NCI-H2196 (cell line): ENCODE measurements around the gene NXN.
"Not testable (repeated sequence)": the region's sequence is repeated elsewhere in the genome, so short reads cannot be mapped to it uniquely, and the experiment has no call there.

Experiments
- DNase-seq: peaks from one replicate; lab custom pipeline; 2025; ENCODE audit not compliant: unreplicated experiment; lab: John Stamatoyannopoulos, UW

Gene NXN

DNA sequence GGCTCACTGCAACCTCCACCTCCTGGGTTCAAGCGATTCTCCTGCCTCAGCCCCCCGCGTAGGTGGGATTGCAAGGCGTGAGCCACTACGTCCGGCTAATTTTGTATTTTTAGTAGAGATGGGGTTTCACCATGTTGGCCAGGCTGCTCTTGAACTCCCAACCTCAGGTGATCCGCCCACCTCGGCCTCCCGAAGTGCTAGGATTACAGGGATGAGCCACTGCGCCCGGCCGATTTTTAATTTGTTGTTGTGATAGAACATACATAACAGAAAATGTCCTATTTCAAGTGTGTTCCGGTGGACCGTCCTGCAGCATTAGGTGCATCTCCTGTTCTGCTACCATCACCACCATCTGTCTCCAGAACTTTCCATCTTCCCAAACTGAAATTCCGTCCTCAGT lies 55.3 kb downstream of the NXN start:
- not testable (repeated sequence) for DNase-seq

- DNase-seq: no peak
Measured at GRCh38 chr17:923633-924032, 55.9 kb downstream of the NXN start.

DNA sequence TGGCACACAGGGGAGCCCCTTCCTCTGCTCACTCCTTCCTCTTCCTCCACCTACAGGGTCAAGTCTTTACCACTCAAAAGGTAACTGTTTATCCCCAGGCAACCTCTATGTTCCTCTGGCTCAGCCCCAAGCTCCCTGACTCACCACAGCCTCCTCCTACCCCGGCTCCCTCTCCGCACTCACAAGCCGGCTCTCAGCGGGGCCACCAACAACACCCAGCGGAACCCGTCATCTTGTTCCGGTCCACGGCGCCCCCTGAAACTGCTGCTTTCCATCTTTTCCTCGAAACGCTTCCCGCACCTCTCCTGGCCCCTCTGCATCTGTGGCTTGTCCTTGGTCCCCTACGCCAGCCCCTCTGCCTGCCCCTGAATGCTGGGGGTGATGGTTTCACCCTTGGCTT lies 58.4 kb downstream of the NXN start:
- DNase-seq: no peak

DNA sequence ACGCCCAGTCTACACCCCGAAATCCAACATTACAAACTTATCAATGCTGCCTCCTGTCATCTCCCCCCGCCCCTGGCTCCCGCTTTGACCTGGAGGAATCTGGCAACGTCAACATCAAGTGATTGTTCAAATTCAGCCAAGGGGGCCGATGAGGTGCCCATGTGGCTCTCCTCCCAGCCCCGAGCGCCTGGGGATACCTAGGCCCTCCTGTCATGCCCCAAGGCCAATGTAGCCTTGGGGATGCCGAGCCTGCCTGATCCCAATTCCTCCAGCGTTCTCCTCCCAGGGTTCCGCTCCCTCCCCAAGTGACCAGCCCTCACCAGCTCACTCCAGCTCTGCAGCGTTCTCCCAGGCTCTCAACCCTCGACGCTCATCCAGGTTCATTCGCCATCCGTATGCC lies 59.4 kb downstream of the NXN start:
- DNase-seq: no peak

- DNase-seq: no peak
Measured at GRCh38 chr17:917941-918740, 61.4 kb downstream of the NXN start.

GRCh38 chr17:917391-917811 lies 62.2 kb downstream of the NXN start:
- DNase-seq: no peak

- DNase-seq: no peak
Measured at GRCh38 chr17:916315-916714, 63.3 kb downstream of the NXN start.

DNA sequence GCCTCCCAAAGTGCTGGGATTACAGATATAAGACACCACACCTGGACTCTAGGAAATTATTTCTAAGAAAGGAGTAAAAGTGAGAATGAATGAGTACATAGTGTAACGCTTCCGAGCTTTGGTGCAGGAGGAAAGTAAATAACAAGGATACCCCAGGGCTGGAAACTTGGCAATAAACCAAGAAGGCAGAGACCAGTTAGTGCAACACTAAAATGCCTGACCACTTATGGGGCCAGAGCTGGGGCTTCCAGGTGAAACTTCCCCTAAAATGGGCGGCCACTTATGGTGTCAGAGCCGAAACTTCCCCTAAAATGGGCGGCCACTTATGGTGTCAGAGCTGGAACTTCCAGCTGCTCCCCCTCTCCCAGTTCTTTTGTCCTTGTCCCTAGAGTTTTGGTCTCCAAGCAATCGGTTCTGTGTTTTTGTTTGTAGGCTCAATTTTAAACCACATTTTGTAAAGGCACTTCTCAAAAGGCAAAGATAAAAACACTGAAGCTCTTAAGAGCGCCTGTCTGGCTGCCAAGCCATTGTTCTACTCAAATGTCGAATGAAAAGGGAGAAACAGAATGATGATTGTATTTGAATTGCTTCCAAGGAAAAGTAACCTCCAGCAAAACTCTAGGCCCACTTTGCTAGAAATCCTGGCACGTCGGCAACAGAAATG lies 63.9 kb downstream of the NXN start:
- DNase-seq: peak; percentile 28

DNA sequence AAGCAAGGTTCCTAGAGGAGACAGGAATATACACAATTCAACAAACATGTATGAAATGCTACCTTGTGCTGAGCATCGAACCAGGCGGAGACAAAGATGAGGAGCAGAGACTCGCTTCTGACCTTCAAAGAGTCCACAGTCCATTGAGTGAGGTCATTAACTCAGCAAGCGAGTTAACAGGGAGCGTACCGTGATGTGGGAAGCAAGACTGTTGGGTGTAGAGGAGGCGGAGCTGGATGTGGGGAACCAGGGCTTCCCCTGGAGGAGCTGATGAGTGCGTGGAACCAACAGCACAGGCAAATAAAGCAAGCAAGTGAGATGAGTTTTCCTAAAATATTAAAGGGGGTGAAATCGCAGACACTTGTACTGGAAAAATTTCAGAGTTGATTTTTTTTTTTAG lies 65.0 kb downstream of the NXN start:
- no peak for DNase-seq

- no peak for DNase-seq
Measured at GRCh38 chr17:913207-913606, 66.4 kb downstream of the NXN start.

GRCh38 chr17:909642-910323 lies 69.8 kb downstream of the NXN start:
- no peak for DNase-seq

- DNase-seq: no peak
Measured at GRCh38 chr17:907725-908124, 71.9 kb downstream of the NXN start.

DNA sequence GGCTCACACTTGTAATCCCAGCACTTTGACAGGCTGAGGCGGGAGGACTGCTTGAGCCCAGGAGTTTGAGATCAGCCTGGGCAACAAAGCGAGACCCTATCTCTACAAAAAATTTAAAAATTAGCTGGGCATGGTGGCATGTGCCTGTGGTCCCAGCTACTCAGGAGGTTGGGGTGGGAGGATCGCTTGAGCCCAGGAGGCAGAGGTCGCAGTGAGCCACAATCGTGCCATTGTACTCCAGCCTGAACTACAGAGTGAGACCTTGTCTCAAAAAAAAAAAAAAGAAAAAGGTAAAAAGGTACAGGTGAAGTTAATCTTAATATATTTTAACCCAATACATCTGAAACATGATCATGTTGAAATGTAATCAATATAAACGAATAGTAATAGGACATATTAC lies 73.9 kb downstream of the NXN start:
- not testable (repeated sequence) for DNase-seq

GRCh38 chr17:903691-904481 lies 75.7 kb downstream of the NXN start:
- DNase-seq: no peak

GRCh38 chr17:902463-902862 lies 77.1 kb downstream of the NXN start:
- DNase-seq: no peak

DNA sequence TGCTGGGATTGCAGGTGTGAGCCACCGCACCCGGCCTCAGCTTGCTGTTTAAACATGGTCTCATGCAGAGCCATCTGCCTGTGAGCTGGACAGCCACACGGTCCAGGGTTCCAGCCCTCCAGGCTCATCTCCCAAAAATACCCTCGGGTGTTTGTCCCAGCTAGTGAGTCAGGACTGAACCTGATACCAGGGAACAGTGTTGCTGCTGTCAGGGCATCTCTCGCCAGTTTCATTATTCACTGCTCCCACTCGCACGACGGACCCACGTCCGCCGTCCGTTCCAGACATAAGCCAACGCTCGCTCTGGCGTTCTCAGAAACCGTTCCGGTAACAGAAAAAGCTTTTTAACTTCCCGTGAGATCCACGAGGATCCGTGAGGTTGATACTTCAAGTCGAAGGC lies 77.6 kb downstream of the NXN start:
- DNase-seq: no peak

DNA sequence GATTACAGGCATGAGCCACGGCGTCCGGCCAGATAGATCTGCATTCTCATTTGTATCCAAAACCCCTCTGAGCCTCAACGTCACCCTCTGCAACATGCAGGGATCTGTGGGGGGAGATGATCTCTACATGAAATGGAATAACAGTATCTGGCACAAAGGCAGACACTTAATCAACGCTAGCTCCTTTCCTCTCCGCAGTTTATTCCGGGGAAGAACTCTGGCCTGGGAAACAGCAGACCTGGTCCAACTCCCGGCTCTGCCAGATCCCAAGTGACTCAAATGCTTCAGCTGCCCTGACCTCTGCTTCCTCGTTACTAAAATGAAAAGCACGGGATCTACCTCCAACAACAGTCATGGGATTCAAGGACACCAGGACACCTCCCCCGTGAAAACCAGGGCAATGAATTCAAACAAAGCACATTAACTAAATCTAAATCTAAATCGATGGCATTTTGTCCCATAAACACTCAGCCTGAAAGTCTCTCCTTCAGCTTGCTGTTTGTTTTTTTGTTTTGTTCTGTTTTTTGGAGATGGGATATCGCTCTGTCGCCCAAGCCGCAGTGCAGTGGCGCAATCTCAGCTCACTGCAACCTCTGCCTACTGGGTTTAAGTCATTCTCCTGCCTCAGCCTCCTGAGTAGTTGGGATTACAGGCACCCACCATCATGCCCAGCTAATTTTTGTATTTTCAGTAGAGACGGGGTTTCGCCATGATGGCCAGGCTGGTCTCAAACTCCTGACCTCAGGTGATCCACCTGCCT lies 78.2 kb downstream of the NXN start:
- no peak for DNase-seq

- no peak for DNase-seq
Measured at GRCh38 chr17:900336-900934, 79.1 kb downstream of the NXN start.

DNA sequence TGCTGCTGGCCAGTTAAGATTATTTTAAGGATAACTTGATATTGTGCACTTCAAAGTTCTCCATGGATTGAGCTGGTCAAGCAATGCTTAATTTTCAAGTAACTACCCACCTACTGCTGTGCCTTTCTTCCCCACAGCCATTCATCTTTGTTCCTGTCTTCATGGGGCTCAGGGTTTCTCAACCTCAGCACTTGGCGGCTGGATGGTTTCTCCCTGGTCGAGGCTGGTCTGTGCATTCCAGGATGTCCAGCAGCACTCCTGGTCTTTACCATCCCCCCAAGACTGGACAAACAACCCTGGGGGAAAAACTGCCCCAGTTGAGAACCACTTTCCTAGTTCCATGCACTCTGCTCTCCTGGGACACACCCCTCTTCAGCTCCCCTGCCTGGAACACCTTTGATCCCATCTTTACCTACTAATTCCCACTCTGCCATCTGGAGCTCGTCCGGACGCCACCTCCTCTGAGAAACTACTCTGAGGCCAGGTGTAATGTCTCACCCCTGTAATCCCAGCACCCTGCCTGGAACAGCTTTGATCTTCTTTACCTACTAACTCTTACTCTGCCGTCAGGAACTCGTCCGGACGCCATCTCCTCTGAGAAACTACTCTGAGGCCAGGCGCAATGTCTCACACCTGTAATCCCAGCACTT lies 81.5 kb downstream of the NXN start:
- DNase-seq: no peak
